GM20431 (cell line): ENCODE measurements around the gene ITPR2.

ENCODE experiments used
- in situ Hi-C: fragments of 300-500 bp; cut with MseI, MboI; formaldehyde crosslinking; loops from one replicate; pipeline ENCODE4 v1.15.0; 2020; ENCODE audit warnings: low sequenced_read_pairs; ENCODE audit not compliant: unreplicated experiment

The ITPR2 gene

DNA sequence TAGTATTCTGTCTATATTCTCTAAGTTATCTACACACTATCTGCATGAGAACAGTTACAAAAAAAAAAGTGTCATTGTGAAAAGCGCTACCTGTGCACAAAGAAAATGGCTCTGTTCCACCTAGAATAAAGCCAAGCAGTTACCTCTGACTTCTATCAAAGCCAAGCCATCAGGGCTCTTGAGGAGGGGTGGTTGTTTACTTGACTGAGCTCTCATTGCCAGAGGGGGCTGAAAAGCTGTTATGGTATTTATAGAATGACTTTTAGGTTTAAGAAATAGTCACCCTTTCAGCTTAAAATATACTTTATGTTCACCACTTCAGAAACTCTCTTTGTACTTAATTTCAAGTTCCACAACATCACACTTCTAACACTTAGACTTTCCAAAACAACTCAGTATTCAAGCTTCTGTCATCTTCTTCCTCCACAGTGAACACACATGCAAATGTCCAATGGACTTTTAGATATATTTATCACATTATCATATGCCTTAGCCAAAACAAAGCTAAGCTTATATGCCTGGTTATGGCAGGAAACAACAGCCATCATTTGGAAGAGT, 7.5 kb downstream of the ITPR2 start:
- in situ Hi-C loops, result no loop called here

DNA sequence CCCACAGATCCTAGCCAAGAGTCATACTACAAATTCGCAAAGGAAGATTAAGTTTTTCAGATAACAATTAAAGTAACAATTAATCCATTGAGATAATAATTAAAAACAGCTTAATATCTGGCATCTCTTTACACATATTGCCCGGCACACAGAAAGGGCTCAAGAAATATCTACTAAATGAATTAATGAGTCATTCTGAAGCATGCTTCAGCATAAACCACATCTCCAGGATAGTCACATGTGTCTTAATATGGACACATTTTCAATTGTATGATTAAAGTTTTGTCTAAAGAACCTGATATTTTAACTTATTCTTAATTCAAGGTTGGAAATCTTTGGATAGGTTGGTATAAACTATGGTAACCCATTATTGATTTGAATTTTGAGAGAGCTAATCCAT, 9.6 kb downstream of the ITPR2 start:
- in situ Hi-C loops, result no loop called here

DNA sequence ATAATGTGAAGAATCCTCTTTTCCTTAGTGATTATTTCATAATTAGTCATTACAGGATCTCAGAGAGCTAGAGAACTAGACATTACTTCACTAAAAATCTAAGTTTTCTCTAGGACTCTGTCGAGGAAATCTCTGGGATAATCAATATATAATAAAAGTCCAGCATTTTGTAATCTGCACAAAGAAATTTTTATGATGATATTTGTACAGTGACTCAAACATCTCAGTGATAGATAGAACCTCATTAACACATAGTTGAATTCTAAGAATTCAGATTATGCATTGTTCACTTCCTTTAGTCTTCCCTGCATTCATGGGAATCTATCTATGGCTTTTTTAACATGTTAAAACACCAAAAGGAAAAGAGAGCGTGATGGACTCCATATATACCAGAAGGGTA, 11.0 kb downstream of the ITPR2 start:
- in situ Hi-C loops, result no loop called here

- in situ Hi-C loops, result no loop called here
Measured at GRCh38 chr12:26821212-26821701, 11.7 kb downstream of the ITPR2 start.

DNA sequence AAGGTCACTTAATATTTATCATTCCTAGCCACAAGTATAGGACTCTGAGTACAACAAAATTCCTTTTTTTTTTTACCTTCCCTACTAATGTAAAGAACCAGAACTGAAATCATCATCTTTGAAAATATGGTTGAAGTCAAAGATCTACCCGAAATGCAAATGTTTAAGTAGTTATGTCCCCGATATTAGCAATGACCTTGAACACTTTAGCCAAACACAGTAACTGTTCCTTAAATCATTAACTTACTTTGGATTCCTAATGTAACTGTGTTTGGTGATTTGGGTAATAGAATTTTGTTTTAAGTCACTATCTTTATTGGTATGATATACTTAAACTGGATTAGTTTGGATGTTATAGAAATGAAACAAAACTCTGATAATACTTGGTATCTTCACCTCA, 14.4 kb downstream of the ITPR2 start:
- in situ Hi-C loops, result no loop called here

GRCh38 chr12:26818201-26818600, 14.8 kb downstream of the ITPR2 start:
- in situ Hi-C loops, result no loop called here

DNA sequence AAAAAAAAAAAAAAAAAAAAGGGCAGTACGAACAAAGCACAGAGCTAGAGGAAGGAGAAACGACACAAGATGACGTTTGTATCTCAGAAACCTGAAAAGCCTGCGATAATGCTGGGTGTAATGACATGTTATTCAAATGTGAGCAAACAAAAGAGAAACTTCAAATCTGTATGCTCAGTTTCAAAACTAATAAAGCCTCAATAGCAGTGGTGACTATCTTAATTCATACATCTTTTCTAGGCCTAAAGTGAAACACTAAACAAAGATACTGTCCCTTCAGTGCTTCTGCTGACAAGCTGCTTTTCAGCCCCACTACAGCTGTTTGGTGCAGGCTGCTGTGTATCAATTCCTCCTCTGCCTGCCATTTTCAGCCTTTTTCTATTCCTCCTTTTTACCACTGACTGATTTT, 15.8 kb downstream of the ITPR2 start:
- in situ Hi-C loops, result no loop called here

DNA sequence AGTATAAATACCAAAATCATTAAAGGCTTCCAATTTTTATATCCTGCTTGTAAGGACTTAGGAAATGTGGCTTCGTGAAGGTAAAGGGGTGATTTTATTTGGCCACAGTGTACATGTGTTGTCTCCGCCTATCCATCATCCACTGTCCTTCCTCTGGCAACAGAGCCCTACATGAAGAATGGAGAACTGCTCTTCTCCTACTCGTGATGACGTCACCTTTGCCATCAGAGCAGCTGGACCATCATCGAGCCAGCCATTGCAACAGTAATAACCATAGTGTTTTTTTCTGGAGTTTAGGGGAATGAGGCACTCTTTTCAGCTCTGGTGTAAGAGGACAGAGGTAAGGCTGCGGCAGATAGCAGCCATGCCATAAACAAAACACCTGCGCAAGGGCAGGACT, 19.2 kb downstream of the ITPR2 start:
- in situ Hi-C loops, result no loop called here

GRCh38 chr12:26810330-26810729, 22.7 kb downstream of the ITPR2 start:
- in situ Hi-C loops, result no loop called here

DNA sequence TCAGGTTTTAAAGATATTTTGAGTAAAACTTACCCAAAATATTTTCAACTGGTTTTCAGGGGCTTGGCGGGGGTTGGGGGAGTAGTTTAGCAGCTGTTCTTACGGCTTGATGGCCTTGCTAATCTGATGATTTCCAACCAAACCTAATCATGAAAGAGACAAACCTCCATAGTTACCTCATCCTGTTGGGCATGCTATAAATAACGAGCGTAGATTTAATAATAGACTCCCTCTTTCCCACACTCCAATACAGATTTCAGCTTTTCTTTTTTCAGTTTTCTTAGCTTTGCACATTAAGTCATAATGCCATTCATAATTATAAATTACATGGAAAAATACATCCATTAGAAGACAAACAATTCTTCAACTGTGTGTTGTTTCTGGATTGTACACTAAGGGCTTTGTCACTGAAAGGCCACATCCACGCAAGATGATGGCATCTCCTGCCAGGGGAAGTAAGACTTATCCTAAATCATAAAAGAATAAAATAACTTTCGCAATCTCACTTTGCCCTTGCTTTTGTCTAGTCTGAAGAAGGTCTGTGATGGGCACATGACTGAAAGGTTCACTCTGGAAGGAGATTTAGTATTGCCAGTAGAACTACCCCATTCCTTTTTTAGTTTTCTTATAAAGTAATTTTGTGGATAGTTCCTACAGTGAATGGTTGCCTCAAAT, 23.2 kb downstream of the ITPR2 start:
- in situ Hi-C loops, result no loop called here

- in situ Hi-C loops, result no loop called here
Measured at GRCh38 chr12:26808766-26809476, 24.1 kb downstream of the ITPR2 start.

DNA sequence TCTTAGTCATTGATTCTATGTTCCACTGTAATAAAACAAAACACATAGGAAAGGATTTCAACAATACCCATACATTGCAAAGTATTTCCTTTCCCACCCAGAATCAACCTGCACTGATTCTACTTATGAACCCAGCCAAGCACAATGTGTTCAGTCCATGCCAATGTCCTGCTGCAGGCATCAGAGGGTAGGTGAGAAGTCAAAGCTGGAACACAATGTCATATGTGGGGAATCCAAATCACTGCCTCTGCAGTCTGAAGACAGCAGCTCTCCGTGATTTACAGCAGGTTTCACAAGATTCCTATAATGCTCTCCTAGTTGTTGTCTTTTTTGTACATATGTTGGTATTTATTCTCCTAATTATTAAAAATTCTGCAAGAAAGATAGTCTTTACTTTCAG, 25.7 kb downstream of the ITPR2 start:
- in situ Hi-C loops, result no loop called here

GRCh38 chr12:26806556-26806955, 26.4 kb downstream of the ITPR2 start:
- in situ Hi-C loops, result no loop called here

GRCh38 chr12:26805401-26805971, 27.5 kb downstream of the ITPR2 start:
- in situ Hi-C loops, result no loop called here

GRCh38 chr12:26803552-26803951, 29.4 kb downstream of the ITPR2 start:
- in situ Hi-C loops, result no loop called here

GRCh38 chr12:26801486-26801885, 31.5 kb downstream of the ITPR2 start:
- in situ Hi-C loops, result no loop called here

GRCh38 chr12:26800858-26801257, 32.1 kb downstream of the ITPR2 start:
- in situ Hi-C loops, result no loop called here

DNA sequence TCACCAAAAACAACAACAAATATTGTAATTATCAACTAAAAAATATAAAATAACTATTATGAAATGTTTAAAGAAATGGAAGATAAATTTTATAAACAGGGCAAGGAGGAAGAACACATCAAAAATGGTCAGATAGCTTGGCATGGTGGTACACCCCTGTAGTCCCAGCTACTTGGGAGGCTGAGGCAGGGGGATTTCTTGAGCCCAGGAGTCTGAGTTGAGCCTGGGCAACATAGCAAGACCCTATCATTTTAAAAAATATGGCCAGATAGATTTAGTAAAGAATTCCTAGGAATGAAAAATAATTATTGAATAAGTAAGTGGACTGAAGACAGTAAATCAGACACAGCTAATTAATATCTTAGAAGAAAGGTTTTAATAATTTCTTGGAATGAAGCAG, 32.6 kb downstream of the ITPR2 start:
- in situ Hi-C loops, result no loop called here

- in situ Hi-C loops, result no loop called here
Measured at GRCh38 chr12:26799741-26800140, 33.3 kb downstream of the ITPR2 start.

GRCh38 chr12:26798640-26799039, 34.4 kb downstream of the ITPR2 start:
- in situ Hi-C loops, result no loop called here

DNA sequence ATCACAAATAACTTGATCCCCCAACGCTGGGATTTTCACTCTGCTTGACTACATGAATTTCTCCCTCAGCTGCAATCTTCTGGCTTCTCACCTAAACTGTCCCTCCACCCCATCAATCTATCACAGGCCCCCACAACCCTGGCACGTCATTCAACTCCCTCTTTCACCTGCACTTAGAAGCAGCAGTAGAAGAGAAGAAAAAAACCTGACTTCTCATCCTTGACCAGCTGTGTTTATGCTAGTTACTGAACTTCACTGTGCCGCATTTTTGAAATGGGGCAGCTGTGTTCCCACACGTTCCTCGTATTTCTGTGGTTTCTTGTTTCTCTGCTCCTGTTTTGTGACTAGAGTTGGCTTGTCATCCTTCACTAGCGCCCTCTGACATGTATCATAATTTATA, 35.0 kb downstream of the ITPR2 start:
- in situ Hi-C loops, result no loop called here
